Measurements from ENCODE around the gene KIF13A.

- TF ChIP-seq CTCF (IDR thresholded peaks at IDR 0.05; ENCODE audit: insufficient read depth, low read depth, low read length) (no peak), EZH2 (IDR thresholded peaks at IDR 0.05; ENCODE audit: insufficient read depth, low read length) (no peak)
Measured at GRCh38 chr6:17808609-17809008, 178.8 kb downstream of the KIF13A start.
